Urothelium cell line (cell line): ENCODE data around the gene ECEL1.
"Not testable (repeated sequence)": the region's sequence is repeated elsewhere in the genome, so short reads cannot be mapped to it uniquely, and the experiment has no call there.

ENCODE experiments used
- DNase-seq: peaks from one replicate; pipeline ENCODE4 v3.0.0; 2011; ENCODE audit warnings: low spot score, mixed read lengths
- FAIRE-seq: peaks from 2 replicates; lab custom pipeline; 2011; peaks lifted over from hg19 to GRCh38; lab: Jason Lieb, UNC

The ECEL1 gene

GRCh38 chr2:232464544-232464885, 23.1 kb downstream of the ECEL1 start:
- no peak for FAIRE-seq
- DNase-seq, result no peak

- DNase-seq (no peak), FAIRE-seq (no peak)
These were observed 23.7 kb downstream of the ECEL1 start for GRCh38 chr2:232463701-232464543.

GRCh38 chr2:232460171-232460570, 27.5 kb downstream of the ECEL1 start:
- FAIRE-seq (no peak), DNase-seq (no peak)

GRCh38 chr2:232459419-232460035, 28.1 kb downstream of the ECEL1 start:
- DNase-seq (no peak), FAIRE-seq (no peak)

GRCh38 chr2:232458661-232459418, 28.8 kb downstream of the ECEL1 start:
- DNase-seq, result no peak
- FAIRE-seq, result no peak

- no peak for FAIRE-seq
- DNase-seq, result no peak
These were observed 29.5 kb downstream of the ECEL1 start for GRCh38 chr2:232458051-232458660.

GRCh38 chr2:232457121-232458011, 30.3 kb downstream of the ECEL1 start:
- DNase-seq (no peak), FAIRE-seq (no peak)

- FAIRE-seq (no peak), DNase-seq (no peak)
These were observed 31.1 kb downstream of the ECEL1 start for GRCh38 chr2:232456296-232457120.

- FAIRE-seq (no peak), DNase-seq (no peak)
These were observed 32.0 kb downstream of the ECEL1 start, which contains the start of gene ALPI for GRCh38 chr2:232455426-232456255. TSS of gene ALPI (plus strand) at chr2:232456153. CDS start at chr2:232456200, 47 bp downstream.

- DNase-seq, result no peak
- no peak for FAIRE-seq
These were observed 33.0 kb downstream of the ECEL1 start for GRCh38 chr2:232454630-232455029.

- FAIRE-seq, DNase-seq: not testable (repeated sequence)
These were observed 36.0 kb downstream of the ECEL1 start for GRCh38 chr2:232451645-232452044.

- FAIRE-seq, result no peak
- DNase-seq, result no peak
These were observed 37.7 kb downstream of the ECEL1 start for GRCh38 chr2:232449964-232450363.

GRCh38 chr2:232448304-232448690, 39.3 kb downstream of the ECEL1 start:
- DNase-seq (no peak), FAIRE-seq (no peak)

GRCh38 chr2:232447638-232448303, 39.9 kb downstream of the ECEL1 start:
- DNase-seq (no peak), FAIRE-seq (no peak)

- DNase-seq (no peak), FAIRE-seq (no peak)
These were observed 40.5 kb downstream of the ECEL1 start for GRCh38 chr2:232447091-232447620.

GRCh38 chr2:232446266-232446777, 41.3 kb downstream of the ECEL1 start:
- DNase-seq, result not testable (repeated sequence)
- peak; percentile 74 for FAIRE-seq

- FAIRE-seq, result peak; percentile 17
- DNase-seq, result not testable (repeated sequence)
These were observed 42.3 kb downstream of the ECEL1 start for GRCh38 chr2:232445149-232445885.
